ENCODE measurements around the gene F2RL3.

Gene F2RL3

GRCh38 chr19:16896146-16897028 is 7.6 kb downstream of the F2RL3 start:
- DNase-seq: no peak

- no peak for DNase-seq
Measured at GRCh38 chr19:16897029-16897855, 8.4 kb downstream of the F2RL3 start.

- no peak for DNase-seq
Measured at GRCh38 chr19:16897856-16898161, 9.0 kb downstream of the F2RL3 start.

GRCh38 chr19:16898361-16899015 is 9.7 kb downstream of the F2RL3 start:
- DNase-seq: no peak

- DNase-seq: no peak
Measured at GRCh38 chr19:16899566-16900075, 10.8 kb downstream of the F2RL3 start.

- no peak for DNase-seq
Measured at GRCh38 chr19:16901491-16902175, 12.8 kb downstream of the F2RL3 start.

GRCh38 chr19:16902545-16902944 is 13.7 kb downstream of the F2RL3 start:
- DNase-seq: no peak

- no peak for DNase-seq
Measured at GRCh38 chr19:16903347-16903746, 14.5 kb downstream of the F2RL3 start.

GRCh38 chr19:16904599-16904998 is 15.8 kb downstream of the F2RL3 start:
- DNase-seq: no peak

- DNase-seq: no peak
Measured at GRCh38 chr19:16908759-16909158, 20.0 kb downstream of the F2RL3 start.

- no peak for DNase-seq
Measured at GRCh38 chr19:16911046-16911445, 22.2 kb downstream of the F2RL3 start.

GRCh38 chr19:16912780-16913179 is 24.0 kb downstream of the F2RL3 start:
- no peak for DNase-seq

GRCh38 chr19:16914421-16914820 is 25.6 kb downstream of the F2RL3 start:
- no peak for DNase-seq

GRCh38 chr19:16915135-16915534 is 26.3 kb downstream of the F2RL3 start:
- no peak for DNase-seq

GRCh38 chr19:16915734-16916133 is 26.9 kb downstream of the F2RL3 start:
- no peak for DNase-seq

GRCh38 chr19:16917401-16917800 is 28.6 kb downstream of the F2RL3 start:
- no peak for DNase-seq

- DNase-seq: no peak
Measured at GRCh38 chr19:16919496-16919895, 30.7 kb downstream of the F2RL3 start.

- DNase-seq: no peak
Measured at GRCh38 chr19:16920816-16921529, 32.2 kb downstream of the F2RL3 start.

GRCh38 chr19:16921766-16922591 is 33.2 kb downstream of the F2RL3 start:
- DNase-seq: no peak

- DNase-seq: no peak
Measured at GRCh38 chr19:16922592-16922934, 33.8 kb downstream of the F2RL3 start.

GRCh38 chr19:16922949-16923348 is 34.1 kb downstream of the F2RL3 start:
- DNase-seq: no peak
